Amygdala (tissue), 56 donors: ENCODE results near the gene CPNE7.
"Not testable (repeated sequence)": the region's sequence is repeated elsewhere in the genome, so short reads cannot be mapped to it uniquely, and the experiment has no call there.

ENCODE experiments used
- DNase-seq, 56 donors: peaks; one replicate each; lab custom pipeline; 2025; lab: John Stamatoyannopoulos, UW

The CPNE7 gene

DNA sequence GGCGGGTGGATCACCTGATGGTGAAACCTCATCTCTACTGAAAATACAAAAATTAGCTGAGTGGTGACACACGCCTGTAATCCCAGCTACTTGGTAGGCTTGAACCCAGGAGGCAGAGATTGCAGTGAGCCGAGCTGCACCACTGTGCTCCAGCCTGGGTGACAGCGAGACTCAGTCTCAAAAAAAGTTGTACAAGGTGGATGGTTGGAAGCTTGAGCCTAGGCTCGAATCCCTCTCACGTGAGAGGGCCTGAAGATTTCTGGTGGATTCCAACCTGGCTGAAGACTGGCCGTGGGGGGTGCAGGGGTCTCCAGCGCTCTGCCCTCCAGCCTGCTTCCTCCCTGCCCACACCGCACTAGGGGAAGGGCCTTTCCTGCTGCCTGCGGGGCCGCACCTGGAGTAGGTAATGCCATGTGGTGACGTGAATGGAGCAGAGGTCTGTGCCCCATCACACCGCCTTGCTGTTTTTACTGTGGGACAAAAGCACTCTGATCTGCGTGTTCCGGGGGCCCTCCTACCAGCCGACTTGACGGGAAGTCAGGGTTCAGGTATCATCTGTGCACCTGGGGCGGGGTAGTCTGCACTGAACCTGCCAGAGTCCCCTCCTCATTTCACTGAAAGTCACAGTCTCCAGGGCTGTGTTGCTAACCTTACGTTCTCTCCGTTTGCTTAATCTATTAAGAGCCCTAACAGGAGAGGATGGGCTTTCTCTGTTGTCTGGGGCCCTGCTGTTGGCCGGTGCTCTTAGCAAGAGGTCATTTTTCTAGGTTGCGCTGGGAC, 10.9 kb upstream of the CPNE7 start:
- no peak for DNase-seq

GRCh38 chr16:89565256-89565505, 10.4 kb upstream of the CPNE7 start:
- no peak for DNase-seq

DNA sequence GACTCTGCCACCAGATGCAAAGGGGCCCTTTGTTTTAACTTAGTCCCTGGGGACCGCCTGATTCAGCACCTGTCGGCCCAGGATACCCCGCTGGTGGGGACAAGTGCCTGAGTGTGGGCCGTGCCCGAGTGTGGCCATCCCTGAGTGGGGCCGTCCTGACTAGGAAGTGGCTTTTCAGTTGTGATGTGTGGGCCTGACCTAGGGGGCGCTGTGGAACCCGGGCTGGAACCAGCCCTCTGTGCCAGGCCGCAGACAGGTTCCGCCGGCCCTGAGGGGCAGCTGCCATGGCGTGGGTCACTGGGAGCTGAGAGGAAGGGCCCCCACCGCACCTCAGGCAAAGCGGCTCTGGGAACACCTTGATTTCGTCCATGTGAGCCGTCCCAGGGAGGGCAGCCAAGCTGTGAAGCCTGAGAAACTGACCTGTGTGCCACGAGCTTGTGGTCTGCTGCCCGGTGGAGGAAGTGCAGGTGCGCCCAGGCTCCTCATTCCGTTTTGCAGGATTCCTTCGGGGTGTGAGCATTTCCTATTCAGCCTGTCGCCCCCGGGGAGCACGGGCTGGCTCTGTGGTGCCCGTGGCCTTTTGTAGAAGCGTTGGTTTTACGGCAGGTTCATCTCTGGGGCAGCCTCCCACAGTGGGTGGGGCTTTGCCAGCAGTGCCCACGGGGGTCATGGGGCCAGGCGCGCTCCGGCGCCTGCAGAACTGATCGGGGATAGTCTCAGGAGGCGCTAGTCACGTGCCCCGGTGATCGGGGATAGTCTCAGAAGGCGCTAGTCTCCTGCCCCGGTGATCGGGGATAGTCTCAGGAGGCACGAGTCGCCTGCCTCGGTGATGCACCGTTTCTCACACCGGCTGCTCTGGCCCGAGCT, 9.8 kb upstream of the CPNE7 start:
- peak in 25 of 56 donors; percentile 9 to 60 (median 28) for DNase-seq

GRCh38 chr16:89567656-89568594, 7.6 kb upstream of the CPNE7 start:
- DNase-seq: no peak

- no peak for DNase-seq
These were observed 5.8 kb upstream of the CPNE7 start for GRCh38 chr16:89569506-89570341.

GRCh38 chr16:89570342-89570923, 5.1 kb upstream of the CPNE7 start:
- no peak for DNase-seq

DNA sequence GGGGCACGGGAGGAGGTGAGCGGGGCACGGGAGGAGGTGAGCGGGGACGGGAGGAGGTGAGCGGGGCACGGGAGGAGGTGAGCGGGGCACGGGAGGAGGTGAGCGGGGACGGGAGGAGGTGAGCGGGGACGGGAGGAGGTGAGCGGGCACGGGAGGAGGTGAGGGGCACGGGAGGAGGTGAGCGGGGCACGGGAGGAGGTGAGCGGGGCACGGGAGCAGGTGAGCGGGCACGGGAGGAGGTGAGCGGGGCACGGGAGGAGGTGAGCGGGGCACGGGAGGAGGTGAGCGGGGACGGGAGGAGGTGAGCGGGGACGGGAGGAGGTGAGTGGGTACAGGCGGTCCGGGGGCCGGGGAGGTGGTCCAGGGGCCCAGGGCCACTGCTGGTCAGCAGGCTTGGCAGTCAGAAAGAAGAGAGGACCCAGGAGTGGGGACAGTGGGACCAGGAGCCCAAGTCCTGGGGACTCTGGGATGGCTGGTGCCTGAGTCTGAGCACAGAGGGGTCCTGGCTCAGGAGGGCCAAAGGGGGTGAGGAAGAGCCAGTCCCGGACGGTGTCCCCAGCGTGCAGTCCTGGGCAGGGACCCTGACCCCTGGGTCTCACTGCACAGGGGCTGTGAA, 4.5 kb upstream of the CPNE7 start:
- not testable (repeated sequence) for DNase-seq

DNA sequence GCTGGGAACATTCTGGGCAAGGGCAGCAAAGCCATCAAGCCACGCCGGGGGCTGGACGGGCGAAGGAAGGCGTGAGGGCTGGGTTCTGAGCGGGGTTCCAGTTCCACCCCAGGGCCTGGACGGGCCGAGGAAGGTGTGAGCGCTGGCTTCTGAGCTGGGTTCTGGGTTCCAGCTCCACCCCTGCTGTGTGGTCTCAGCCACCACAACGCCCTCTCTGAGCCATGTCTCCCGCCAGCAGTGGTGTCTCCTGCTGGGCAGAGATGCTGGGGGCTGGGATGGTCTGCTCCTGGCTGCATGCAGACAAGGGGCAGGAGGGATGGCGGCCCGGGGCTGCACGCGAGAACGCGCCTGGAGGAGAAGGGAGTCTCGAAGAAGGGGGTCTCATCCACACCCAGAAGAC, 3.9 kb upstream of the CPNE7 start:
- DNase-seq: no peak

GRCh38 chr16:89572073-89572484, 3.5 kb upstream of the CPNE7 start:
- no peak for DNase-seq

GRCh38 chr16:89572485-89573205, 2.9 kb upstream of the CPNE7 start:
- DNase-seq: no peak

DNA sequence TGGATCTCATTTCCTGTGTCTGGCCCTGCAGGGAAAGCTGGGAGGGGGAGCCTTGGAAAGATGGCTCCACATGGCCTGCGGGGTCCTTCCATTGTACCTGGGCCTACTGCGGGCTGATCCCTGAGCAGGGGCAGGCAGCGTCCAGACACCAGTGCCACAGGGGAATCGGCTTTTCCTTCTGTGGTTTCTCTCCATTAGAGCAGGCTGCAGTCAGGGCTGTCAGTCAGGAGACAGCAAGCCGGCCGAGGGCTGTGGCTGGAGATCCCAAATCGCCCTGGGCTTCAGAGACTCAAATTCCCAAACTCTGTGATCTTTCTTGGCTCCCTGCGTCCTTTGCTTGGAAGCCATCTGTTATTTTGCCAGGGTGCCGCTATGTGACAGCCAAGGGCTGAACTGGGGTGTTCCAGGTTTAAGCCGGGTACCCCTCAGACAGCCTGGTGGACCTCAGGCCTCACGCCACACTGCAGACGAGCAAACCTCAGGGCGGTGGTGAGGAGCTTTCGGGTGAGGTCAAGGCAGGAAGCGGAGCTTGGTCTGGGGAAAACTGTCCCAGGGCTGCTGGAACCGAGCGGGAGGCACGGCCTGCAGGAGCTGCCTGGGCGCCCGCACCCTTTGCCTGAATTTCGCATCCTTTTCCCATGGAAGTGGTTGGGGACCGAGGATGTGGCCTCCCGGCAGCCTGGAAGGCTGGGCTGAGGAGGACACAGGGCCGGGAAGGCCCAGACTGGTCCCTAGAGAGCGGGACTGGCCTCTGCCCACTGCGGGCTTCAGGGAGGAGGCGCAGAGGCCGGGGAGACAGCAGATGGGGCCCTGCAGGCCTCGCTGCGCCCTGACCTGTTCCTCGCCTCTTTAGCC, 1.5 kb upstream of the CPNE7 start:
- no peak for DNase-seq

DNA sequence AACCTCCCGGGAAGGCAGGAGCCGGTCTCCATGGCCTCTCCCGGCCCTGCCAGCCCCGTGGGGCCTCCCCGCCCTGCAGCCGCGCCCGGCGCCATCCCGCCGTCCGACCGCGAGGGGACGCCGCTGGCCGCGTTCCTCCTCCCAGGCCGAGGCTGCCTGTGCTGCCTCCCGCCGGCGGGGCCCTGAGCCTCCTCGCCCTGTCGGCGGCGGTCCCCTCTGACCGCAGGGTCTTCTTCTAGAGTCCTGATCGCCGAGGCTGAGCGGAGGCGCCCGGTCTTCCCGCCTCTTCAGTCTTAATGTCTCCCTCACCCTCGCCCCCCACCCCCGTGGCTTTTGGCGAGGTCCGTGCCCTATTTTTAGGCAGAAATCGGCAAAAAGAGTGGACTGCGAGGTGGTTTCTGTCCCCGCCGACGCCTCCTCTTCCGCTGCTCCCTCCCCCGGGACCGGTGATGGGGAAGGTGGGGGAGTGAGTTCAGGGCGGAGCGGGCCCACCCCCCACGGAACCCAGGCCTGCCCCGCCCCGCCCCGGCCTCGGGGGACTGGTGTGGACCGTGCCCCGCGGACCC, 794 bp upstream of the CPNE7 start:
- no peak for DNase-seq

DNA sequence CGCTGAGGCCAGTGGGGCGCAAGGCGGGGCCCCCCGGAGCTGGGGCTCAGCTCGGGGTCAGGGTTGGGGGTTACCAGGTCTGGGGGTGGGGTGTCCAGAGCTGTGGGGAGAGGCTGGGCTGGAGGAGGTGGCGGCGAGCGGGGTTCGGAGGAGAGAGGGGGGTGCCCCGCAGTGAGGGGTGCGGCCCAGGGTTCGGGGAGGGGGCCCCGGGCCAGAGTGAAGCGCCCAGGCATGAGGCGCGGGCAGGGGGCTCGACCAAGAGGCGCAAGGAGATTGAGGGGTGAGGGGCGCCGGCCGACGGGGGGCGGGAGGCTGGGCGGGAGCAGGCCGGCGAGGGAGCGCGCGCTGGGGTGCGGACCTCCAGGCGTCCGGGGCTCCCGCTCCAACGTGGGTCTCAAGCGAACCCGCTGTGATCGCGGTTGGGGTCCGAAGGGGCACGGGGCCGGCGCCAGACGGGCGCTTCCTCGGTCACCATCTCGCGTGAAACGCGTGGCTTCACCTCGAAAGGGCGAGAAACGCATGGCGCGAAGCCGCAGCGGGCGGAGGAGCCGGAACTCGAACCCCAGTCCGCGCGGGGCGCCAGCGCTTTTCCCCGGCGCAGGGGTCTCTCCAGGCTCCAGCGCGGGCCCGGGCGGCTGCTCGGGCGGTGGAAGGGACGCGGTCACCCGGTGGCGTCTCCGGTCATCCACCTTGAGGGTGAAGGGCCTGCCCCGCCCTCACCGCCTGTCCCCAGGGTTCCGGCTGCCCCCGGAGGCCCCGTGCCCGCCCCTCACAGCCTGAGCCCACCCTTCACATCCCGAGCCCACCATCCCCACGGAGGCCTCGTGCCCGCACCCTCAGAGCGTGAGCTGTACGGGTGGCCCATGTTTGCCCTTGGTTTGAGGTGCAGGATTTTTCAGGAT, 846 bp downstream of the CPNE7 start:
- DNase-seq: no peak

GRCh38 chr16:89577055-89577759, 1.6 kb downstream of the CPNE7 start:
- no peak for DNase-seq

GRCh38 chr16:89579351-89579750, 3.8 kb downstream of the CPNE7 start:
- DNase-seq: no peak
